HuH-7 (cell line): Measurements from ENCODE around the gene COL23A1.

Experiments used
- DNase-seq: peaks from one replicate; pipeline ENCODE4 v3.0.0; 2011; ENCODE audit warnings: low spot score

COL23A1 gene

DNA sequence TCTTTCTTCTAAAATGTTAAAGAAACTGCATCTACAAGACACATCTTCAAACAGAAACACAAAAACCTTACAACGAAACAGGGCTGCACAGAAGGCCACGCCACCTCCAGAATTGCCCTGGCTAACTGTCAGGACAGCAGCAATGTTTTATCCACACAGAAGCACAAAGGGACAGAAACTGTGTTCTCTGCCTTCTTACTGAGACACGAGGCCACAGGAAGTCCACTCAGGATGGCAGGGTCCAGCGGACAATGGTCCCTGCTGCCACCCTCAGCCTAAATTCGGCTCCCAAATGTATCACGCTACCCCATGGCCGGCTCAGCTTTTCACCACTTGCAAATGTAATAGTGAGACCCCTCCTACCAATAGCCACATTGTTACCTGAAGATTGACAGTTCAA, 197.8 kb downstream of the COL23A1 start:
- DNase-seq, result no peak

DNA sequence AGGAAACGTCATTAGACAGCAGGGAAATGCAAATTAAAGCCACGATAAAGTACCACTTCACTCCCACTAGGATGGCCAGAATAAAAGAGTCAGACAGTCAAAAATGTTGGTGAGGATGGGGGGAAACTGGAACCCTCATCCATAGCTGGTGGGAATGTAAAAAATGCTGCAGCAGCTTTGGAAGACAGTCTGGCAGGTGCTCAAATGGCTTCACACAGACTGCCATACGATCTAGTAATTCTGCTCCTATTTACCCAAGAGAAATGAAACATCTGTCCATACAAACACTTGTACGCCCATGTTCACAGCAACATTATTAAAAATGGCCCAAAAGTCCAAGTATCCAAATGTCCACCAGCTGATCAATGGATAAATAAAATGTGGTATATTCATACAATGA, 198.7 kb downstream of the COL23A1 start:
- DNase-seq, result no peak

DNA sequence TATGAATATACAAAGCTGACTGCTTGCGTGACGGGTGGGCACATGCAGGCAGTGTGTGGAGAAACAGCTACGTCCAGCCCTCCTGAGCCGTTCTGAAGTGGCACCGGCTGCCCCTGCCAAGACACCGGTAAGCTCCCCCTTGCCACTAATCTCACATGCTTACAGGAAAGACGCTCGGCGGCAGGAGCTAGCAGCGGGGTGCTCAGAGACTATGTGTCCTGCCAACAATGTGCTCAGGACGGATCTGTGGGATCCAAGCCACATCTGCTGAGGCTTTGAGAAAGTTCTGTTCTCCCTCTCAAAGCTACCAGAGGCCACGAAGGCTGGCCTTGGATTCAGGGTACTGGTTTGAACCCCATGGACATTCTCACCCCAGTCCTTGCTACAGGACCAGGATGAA, 200.4 kb downstream of the COL23A1 start:
- no peak for DNase-seq

GRCh38 chr5:178389026-178389729, 201.0 kb downstream of the COL23A1 start:
- DNase-seq, result no peak

GRCh38 chr5:178388386-178389025, 201.7 kb downstream of the COL23A1 start:
- DNase-seq, result no peak

DNA sequence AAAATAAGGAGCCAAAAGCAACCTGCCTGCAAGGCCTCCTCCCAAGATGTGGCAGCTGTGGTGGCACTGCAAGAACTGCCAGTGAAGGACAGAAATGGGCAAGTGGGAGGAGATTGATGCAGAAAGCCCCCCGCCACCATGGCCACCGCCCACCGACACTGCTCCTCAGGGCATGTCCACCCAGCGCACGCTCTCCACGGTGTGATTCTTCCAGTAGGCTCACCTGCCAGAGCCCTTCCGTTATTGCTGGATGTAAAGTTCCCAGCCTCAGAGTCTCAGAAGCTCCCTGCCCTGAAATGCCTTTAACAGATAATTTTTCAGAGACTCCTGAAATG, 202.4 kb downstream of the COL23A1 start:
- DNase-seq, result no peak

DNA sequence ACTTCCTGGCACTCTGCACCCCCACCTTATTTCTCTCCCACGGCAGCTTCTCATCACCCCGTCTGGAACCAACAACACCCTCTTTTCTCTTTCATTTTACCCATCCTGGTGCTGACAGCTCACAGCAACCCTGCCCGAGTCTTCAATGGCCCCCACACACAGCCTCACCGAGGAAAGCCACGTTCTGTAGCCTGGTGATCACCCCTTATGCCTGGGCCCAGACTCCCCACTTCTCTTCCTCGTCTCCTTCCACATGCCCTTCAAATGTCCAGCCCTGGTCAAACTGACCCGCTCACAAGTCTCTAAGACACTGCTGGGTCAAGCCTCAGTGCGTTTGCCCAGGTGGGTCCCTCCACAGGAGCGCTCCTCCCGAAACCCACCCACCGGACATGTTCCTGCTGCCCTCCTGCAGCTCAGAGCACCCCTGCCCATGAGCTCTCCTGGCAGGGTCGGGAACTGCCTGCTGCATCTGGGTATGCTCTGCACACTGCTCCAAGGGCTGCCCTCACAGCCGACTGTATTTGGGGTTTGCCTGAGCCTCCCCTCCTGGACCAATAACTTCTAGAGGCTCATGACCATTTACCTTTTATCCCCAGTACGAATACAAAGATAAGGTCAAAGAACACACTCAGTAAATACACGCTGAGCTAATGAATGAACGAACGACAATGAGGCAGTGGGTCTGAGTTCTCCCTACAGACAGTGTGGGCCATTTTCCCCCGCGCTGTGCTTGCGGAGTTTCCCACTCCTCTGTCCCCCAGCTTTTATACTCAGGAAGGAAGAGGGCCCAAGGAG, 202.9 kb downstream of the COL23A1 start:
- no peak for DNase-seq

DNA sequence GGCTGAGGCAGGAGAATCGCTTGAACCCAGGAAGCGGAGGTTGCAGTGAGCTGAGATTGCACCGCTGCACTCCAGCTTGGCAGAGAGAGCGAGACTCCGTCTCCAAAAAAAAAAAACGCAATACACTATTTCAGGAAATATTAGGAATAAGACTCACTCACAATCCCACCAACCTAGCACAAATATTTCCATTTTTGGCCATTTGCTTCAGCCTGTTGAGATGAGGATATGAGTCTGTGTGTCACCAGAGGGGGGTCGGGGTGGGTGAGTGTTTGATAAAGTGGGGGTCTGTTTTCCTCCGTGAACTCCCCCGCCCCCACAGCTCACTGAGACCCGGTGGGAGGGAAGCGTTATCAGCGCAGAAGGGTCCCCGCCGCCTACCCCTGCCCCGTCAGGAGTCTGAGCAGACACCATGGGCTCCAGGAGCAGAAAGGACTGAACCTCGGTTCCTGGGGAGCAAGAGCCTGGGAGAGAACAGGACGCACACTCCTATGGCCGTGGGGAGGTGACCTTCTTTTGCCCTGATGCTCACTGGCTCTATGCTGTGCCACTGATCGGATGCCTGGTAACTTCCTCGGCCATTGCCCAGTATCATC, 203.8 kb downstream of the COL23A1 start:
- DNase-seq, result no peak

DNA sequence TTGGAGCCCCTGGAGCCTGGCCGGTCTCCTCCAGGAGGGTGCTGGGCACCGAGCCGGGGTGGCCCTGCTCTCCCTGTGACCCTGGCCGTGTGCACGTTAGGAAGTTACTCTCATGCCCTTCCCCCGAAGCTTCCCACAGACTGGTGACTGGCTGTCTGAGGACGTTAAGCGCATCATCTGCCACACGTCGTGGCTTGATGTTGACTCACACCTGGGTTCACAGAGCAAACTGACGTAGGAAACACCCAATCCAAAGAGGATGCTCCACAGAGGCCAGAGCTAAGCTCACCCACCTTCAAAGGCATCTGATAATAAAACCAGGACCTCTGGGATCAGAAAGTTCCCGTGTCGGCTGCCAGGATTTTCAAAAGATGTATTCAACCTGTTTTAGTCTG, 204.7 kb downstream of the COL23A1 start:
- DNase-seq, result no peak

DNA sequence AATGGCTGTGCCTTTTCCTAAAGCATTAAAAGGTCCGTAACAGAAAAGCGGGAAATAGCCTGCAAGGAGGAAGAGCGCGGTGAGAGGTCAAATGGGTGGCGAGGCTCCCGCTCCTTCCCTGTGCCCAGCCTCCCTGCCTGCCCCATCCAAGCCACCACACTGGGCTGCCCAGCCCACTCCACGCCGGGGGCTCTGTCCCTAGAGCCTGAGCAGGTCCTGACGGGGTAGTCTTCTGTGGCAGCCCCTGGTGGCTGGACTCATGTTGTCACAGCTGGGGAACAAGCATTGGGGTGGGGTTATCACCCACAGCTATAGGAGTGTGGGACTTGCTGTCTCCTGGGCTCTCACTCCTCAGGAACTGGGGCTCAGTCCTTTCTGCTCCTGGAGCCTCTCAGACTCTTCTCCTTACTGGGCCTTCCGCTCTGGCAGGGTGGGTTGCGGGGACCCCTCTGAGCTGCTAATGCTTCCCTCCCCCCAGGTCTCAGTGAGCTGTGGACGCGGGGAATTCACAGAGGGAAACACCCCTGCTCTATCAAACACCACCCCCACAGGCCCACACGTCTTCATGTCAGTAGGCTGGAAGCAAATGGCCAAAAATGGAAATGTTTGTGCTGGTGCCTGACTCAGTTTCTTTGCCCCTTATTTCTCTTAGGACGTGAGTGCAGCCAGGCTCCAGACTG, 205.2 kb downstream of the COL23A1 start:
- DNase-seq, result no peak

GRCh38 chr5:178383919-178384815, 206.0 kb downstream of the COL23A1 start:
- DNase-seq, result no peak

GRCh38 chr5:178383301-178383918, 206.8 kb downstream of the COL23A1 start:
- DNase-seq, result no peak

- DNase-seq, result no peak
These were observed 207.4 kb downstream of the COL23A1 start for GRCh38 chr5:178382754-178383164.

- no peak for DNase-seq
These were observed 208.1 kb downstream of the COL23A1 start for GRCh38 chr5:178381921-178382695.

GRCh38 chr5:178381206-178381605, 209.0 kb downstream of the COL23A1 start:
- DNase-seq, result no peak

- no peak for DNase-seq
These were observed 209.6 kb downstream of the COL23A1 start for GRCh38 chr5:178380541-178381074.

- no peak for DNase-seq
These were observed 210.1 kb downstream of the COL23A1 start for GRCh38 chr5:178380086-178380485.

GRCh38 chr5:178378527-178379484, 211.4 kb downstream of the COL23A1 start:
- DNase-seq, result no peak
